Measurements from ENCODE around the gene SCNN1G.
A peak's percentile ranks its signal among the peaks of the same experiment; 100 is the strongest.
"Not testable (repeated sequence)": the region's sequence is repeated elsewhere in the genome, so short reads cannot be mapped to it uniquely, and the experiment has no call there.

Gene SCNN1G

DNA sequence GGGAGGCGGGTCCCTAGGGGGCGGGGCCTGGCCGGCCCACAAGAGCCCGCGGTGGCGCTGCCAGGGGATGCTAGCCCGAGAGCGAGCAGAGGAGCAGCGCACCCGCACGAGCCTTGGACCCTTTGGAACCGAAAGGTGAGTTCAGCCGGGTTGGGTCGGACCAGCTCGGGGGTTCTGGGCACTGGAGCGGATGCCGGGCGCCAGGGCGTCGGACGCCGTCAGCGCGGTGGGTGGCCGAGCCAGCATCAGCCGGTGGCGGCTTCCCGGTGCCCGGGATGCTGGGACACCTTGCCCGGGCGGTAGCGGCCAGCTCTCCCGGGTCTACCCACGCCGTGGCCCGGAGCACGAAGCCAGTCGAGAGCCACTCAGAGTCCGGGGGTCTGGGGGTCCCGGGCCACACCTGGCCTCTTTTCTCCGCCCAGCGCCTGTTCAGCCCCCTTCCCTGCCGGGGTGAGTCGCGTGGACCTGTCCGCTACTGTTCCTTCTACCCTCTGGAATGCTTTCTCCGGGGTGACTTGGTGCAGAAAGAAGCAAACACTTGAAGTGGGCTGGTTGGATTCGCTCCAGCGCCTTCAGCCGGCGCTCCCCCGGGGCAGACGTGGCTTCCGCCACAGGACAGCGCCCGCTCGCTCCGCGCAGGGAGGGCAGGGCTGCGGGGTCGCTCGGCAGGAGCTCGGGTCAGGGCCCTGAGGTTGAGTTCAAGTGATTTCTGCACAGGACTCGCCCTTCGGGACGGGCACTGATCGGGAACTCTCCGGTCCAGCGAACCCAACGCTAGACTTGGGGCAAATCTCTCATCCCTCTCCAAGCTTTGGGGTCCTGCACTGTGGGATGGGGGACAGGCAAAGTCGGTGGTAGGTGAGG, at the start of gene SCNN1G:
SCNN1G (plus strand) TSS at position 67 of the 864 bp plus-strand sequence. CDS start 3,527 bp downstream, outside the sequence.
- DNase-seq = peak; percentile 68

GRCh38 chr16:23132775-23133463, 49.6 kb upstream of the SCNN1G start:
- DNase-seq = no peak

- no peak for DNase-seq
Measured at GRCh38 chr16:23134274-23134673, 48.3 kb upstream of the SCNN1G start.

DNA sequence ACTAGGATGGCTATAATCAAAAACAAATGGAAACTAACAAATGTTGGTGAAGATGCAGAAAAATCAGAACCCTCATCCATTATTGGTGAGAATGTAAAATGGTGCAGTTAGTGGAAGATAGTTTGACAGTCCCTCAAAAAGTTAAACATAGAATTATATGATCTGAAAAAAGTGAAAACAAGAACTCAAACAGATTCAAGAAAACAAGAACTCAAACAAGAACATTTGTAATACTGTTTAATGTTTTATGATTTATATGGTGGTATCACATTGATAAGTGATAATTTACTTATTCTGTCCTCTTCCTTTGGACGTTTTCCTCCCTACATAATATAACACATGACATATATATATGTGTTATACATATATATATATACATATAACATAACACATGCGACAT, 45.3 kb upstream of the SCNN1G start:
- no peak for DNase-seq

GRCh38 chr16:23137818-23138217, 44.7 kb upstream of the SCNN1G start:
- DNase-seq = no peak

GRCh38 chr16:23140107-23140506, 42.4 kb upstream of the SCNN1G start:
- DNase-seq = no peak

GRCh38 chr16:23141033-23141432, 41.5 kb upstream of the SCNN1G start:
- DNase-seq = no peak

GRCh38 chr16:23141500-23141899, 41.0 kb upstream of the SCNN1G start:
- no peak for DNase-seq

DNA sequence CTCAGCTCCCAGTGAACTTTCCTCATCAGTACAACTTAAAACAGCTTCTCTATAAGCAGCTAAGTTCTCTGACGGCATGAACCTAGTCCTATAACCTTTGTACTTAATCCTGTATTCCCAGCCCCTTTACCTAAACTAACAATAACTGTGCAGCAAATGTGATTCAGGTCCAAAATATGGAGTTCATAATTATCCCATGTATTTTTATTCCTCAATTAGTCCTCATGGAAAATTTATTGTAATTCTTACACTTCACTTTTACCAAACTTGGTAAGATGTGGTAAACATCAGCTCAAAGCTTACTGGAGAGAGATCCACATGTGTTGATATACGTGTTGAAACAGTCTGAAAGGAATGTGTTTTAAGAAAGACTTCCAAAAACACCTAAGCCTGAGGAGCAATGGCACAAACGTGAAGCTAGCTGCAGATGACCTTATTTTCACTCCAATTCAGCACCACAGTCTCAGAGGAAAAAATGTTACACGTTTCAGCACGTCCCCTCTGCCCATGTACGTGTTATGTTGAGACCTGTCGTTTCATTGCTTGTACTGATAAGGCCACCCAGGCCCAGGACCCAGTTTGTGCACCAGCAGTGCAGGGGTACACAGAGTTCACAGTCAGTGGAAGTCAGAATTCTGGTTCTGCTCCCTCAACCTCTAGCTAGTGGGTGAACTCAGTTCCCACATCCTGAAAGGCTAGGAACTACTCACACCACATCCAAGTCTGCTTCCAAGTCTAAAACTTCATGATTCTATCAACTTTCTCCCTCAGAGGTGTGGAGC, 40.4 kb upstream of the SCNN1G start:
- DNase-seq = no peak

- no peak for DNase-seq
Measured at GRCh38 chr16:23143391-23143790, 39.2 kb upstream of the SCNN1G start.

GRCh38 chr16:23144393-23144792, 38.2 kb upstream of the SCNN1G start:
- DNase-seq = not testable (repeated sequence)

- no peak for DNase-seq
Measured at GRCh38 chr16:23145186-23145585, 37.4 kb upstream of the SCNN1G start.

GRCh38 chr16:23145608-23146007, 36.9 kb upstream of the SCNN1G start:
- DNase-seq = no peak

GRCh38 chr16:23146877-23147601, 35.5 kb upstream of the SCNN1G start:
- no peak for DNase-seq

DNA sequence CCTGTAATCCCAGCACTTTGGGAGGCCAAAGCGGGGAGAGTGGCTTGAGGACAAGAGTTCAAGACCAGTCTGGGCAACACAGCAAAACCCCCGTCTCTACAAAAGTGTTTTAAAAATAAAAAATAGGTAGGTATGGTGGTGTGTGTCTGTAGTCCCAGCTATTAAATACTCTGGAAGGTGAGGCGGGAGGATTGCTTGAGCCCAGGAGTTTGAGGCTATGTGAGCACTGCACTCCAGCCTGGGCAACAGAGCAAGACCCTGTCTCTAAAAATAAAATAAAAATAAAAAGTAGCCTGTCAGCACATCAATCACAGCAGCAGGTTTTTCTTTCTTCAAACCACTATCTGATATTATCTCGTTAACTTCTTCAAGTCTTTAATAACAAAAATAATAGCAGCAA, 34.9 kb upstream of the SCNN1G start:
- DNase-seq = no peak

GRCh38 chr16:23148166-23148512, 34.4 kb upstream of the SCNN1G start:
- DNase-seq = no peak

DNA sequence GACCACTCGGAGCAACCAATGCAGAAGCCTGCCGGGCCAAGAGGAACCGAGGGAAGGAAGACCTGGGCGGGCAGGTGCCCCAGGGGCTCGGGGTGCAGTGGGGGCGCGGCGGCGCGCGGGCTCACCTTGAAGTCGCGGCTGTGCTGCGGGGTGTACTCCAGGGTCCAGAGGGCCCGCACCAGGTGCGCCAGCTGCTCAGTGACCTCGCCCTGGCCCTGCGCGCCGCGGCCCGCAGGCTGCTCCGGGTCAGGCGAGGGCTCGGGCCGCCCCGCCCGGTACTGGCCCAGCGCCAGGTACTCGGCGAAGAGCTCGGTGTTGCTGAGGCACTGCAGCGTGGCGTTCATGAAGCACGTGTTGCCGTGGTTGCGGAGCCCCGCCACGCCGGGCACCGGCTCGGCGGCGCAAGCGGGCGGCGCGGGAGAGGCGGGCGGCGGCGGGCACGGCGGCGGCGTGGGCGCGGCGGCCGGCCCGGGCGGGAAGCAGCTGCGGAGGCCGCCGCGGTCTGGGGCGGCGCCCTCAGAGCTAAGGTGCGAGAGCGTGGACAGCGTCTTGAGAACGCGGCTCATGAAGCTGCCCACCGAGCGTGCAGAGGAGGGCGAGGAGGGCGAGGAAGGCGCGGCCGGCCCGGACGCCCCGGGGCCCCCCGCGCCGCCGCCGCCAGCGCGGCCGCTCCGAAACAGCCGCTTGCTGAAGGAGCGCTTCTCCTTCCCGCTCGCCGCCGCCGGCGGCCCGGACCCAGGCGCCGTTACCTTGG, 33.9 kb upstream of the SCNN1G start:
- DNase-seq = peak; percentile 56

- DNase-seq = peak; percentile 98
Measured at GRCh38 chr16:23149267-23149992, 33.1 kb upstream of the SCNN1G start, which contains the start of gene USP31. TSS of gene USP31 (minus strand) at chr16:23149452. CDS start at chr16:23149270, 182 bp downstream.

- DNase-seq = no peak
Measured at GRCh38 chr16:23149993-23150364, 32.6 kb upstream of the SCNN1G start.

DNA sequence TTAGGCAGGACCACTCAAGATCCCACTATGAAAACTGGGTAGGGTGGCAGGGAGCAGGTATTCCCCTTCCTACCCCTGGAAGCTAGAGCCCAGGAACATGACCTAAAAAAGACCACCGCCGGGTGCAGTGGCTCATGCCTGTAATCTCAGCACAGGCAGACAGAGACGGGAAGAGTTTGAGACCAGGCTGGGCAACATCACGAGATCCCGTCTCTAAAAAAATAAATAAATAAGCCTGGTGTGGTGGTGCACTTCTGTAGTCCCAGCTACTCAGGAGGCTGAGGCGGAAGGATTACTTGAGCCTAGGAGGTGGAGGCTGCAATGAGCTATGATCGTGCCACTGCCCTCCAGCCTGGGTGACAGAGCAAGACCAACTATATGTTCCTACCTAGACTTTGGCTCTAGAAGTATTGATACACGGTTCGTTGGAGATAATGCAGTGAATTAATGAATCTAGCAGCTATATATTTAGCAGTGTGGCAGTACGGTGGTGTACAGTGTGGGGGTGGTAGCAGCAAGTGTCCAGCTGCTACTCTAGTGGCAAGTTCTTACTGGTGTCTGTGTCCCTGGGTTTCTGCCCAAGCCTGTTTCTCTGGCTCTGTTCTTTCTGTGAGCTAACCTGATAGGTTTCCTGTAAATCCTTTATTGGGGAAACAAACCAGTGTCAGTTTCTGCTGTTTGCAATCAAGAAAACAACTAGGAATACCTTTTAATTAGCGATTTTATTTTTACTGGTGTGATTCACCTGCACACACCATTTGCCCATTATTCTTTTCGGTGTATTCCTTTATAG, 30.0 kb upstream of the SCNN1G start:
- DNase-seq = no peak
